Panc1 (cell line): ENCODE data around the gene DCST2. TPM values are rescaled to one million over a fixed set of nuclear protein-coding genes. Genes with fewer than 3 reads are reported as not detected.

Source experiments
- ATAC-seq: fragments of 200-7000 bp; cut with Tn5 transposase; 2 replicates; pipeline ENCODE4 v1.9.1; 2020; ENCODE audit warnings: mild to moderate bottlenecking, moderate library complexity
- BruUV-seq: library from RNA; stranded (reverse); fragments of 400-500 nt; replicated peaks from 2 replicates; lab custom pipeline; 2021; lab: Mats Ljungman, UMichigan
- CTCF ChIA-PET: fragments of 300-600 bp; sonication (Branson Sonifier 250); formaldehyde crosslinking; loops from one replicate; lab custom pipeline; 2022; ENCODE audit warnings: antibody characterized with exemption; lab: Charles Lee
- POLR2A ChIA-PET: fragments of 300-600 bp; sonication (Branson Sonifier 250); formaldehyde crosslinking; loops from one replicate; lab custom pipeline; 2022; ENCODE audit warnings: antibody characterized with exemption; lab: Charles Lee
- DNase-seq: peaks from one replicate; pipeline ENCODE4 v3.0.0-alpha.2; 2010; ENCODE audit warnings: low read depth, low spot score
- H3K27ac ChIP-seq: 2 replicates; pipeline ENCODE4 v1.5.1; 2011; ENCODE audit warnings: mild to moderate bottlenecking, low read length, inconsistent platforms
- H3K27me3 ChIP-seq: fragments of 200-500 bp; sonication (Bioruptor generic); 2 replicates; pipeline ENCODE4 v1.6.0; 2014; ENCODE audit warnings: low read length, inconsistent platforms; ENCODE audit not compliant: control insufficient read depth, insufficient read depth
- H3K36me3 ChIP-seq: fragments of 200-500 bp; sonication (Bioruptor generic); 2 replicates; pipeline ENCODE4 v1.5.1; 2014; ENCODE audit warnings: inconsistent platforms, mild to moderate bottlenecking, low read length, moderate library complexity; ENCODE audit not compliant: control insufficient read depth, insufficient read depth
- H3K4me1 ChIP-seq: 2 replicates; pipeline ENCODE4 v1.5.1; 2011; ENCODE audit warnings: inconsistent platforms, mild to moderate bottlenecking, low read length, moderate library complexity; ENCODE audit not compliant: control insufficient read depth, insufficient read depth
- H3K4me3 ChIP-seq, 2 experiments: 2 replicates each; pipeline ENCODE4 v1.5.1; 2011 to 2012; ENCODE audit warnings: low read depth in 2 of 2, low read length in 2 of 2, mild to moderate bottlenecking in 2 of 2, inconsistent platforms in 1 of 2, moderate library complexity in 1 of 2
- H3K9me3 ChIP-seq: fragments of 200-500 bp; sonication (Bioruptor generic); 2 replicates; pipeline ENCODE4 v1.5.1; 2014; ENCODE audit warnings: low read depth, mild to moderate bottlenecking, inconsistent platforms, low read length, moderate library complexity; ENCODE audit not compliant: control insufficient read depth, insufficient read depth
- CTCF ChIP-seq: fragments of 450-650 bp; IDR thresholded peaks from 2 replicates; pipeline ENCODE4 v1.5.1; 2017; ENCODE audit warnings: mild to moderate bottlenecking
- POLR2AphosphoS5 ChIP-seq: IDR thresholded peaks from 2 replicates; pipeline ENCODE4 v1.6.1; 2012; ENCODE audit warnings: mild to moderate bottlenecking, low read depth, low read length, moderate library complexity
- REST ChIP-seq, 2 experiments: IDR thresholded peaks; 2 replicates each; pipeline ENCODE4 v1.6.1; 2011 to 2012; ENCODE audit warnings: low read depth in 2 of 2, control low read depth in 1 of 2, low read length in 1 of 2, mild to moderate bottlenecking in 1 of 2, moderate library complexity in 1 of 2; ENCODE audit not compliant: insufficient read depth in 1 of 2
- SIN3A ChIP-seq: IDR thresholded peaks from 2 replicates; pipeline ENCODE4 v1.6.1; 2012; ENCODE audit warnings: low read depth, mild to moderate bottlenecking, low read length, moderate library complexity, borderline replicate concordance; ENCODE audit not compliant: insufficient read depth
- TCF7L2 ChIP-seq: IDR thresholded peaks from 2 replicates; pipeline ENCODE4 v1.6.1; 2011; ENCODE audit warnings: mild to moderate bottlenecking, low read depth, low read length, inconsistent platforms
- in situ Hi-C: cut with HindIII; loops from 2 replicates; pipeline ENCODE4 v1.10.0; 2016; ENCODE audit warnings: low sequenced_read_pairs, low pct_unique_long_range_greater_than_20kb
- intact Hi-C: fragments of 100-400 bp; cut with micrococcal nuclease; formaldehyde crosslinking; loops from one replicate; pipeline ENCODE4 v1.10.0; 2022; ENCODE audit not compliant: unreplicated experiment
- total RNA-seq: library from RNA; stranded (reverse); gene quantifications from one replicate; pipeline ENCODE4 v1.2.1, GENCODE V29; 2021; ENCODE audit not compliant: unreplicated experiment

Gene DCST2
- total RNA-seq, 1 experiment from 2014 or later, result 0.13 TPM

DNA sequence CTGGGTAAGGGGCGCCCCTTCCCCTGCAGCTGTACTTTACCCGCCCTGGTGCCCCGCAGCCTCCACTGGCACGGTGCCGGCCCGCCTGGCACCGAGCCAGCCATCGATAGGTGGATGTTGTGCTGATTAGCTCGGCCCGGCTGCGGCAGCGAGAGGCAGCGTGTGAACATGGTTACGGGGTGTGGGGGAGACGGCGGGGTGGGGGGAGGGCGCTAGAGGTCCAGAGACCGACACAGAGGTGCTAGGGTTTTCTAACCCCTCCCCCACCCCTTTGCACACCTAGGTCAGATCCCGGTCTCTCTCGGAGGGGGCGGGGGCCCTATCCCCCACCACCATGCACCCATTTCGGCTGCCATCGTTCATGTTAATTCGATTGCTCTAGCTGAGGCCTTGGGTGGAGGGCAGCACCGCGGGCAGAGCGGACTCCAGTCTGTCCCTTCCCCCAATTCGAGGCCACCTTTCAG is 36.6 kb upstream of the DCST2 start:
- ChIA-PET POLR2A (no interaction called here), CTCF (interaction anchor here (0.6 kb wide), 1 partner anchor 652 kb away, joined by 5 read pairs; no protein-coding TSS in a partner anchor)
- H3K36me3 ChIP-seq, result no peaks in the 10 kb centered on the region
- TF ChIP-seq POLR2AphosphoS5 (no peak), CTCF (no peak), REST (IDR thresholded peaks at IDR 0.05; ENCODE audit: insufficient read depth in 1 of 2, low read depth in 2 of 2, low read length in 1 of 2) (no peak), TCF7L2 (no peak), SIN3A (no peak)
- intact Hi-C loops (no loop called here), in situ Hi-C loops (no loop called here)
- H3K4me1 ChIP-seq, result peaks cover 14% of the 10 kb centered on the region
- ATAC-seq (no peak), DNase-seq (no peak)
- H3K27ac ChIP-seq, result no peak overlapping the region
- peak overlapping the region in 1 of 2 experiments; percentile 26; a peak in 2 of 4 replicates for H3K4me3 ChIP-seq
- BruUV-seq, result no TSS peak
- H3K27me3 ChIP-seq, result no peaks in the 10 kb centered on the region
- no peaks in the 10 kb centered on the region for H3K9me3 ChIP-seq

DNA sequence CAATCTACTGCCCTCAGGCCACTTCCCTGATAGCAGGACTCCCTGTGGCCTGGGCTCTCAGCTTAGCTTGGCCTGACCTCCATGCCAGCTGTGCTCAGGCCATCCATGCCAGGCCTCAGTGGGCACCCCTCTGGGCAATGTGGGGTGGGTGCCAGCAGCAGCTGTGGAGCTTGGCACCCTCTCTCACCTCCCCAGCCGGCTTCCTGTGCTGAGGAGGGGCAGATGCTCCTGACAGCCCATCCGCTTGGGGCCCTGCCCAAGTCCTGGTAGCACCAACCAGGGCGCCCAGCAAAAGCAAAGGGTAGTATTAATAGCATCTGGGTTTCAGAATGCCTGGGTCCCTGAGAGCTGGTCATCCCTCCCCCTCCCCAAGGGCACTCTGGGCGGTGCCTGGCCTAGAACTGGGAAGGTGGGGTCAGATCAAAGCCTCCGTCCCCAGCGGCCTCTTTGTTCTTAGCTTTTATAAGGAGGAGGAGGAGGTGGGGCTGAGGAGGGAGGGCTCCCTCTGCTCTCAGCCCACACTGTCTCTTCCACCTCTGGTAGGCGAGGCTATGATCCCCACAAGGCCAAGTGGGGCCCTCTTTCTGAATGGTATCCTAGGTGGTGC is 36.1 kb upstream of the DCST2 start:
- no peak for DNase-seq
- BruUV-seq, result no TSS peak
- Histone ChIP-seq H3K27ac (no peak overlapping the region), H3K36me3 (no peaks in the 10 kb centered on the region), H3K27me3 (no peaks in the 10 kb centered on the region), H3K4me1 (peaks cover 18% of the 10 kb centered on the region), H3K4me3 (no peak overlapping the region), H3K9me3 (no peaks in the 10 kb centered on the region)
- ChIA-PET CTCF (interaction anchor here (0.6 kb wide), 1 partner anchor 15 kb away, joined by 3 read pairs; no protein-coding TSS in a partner anchor), POLR2A (no interaction called here)
- in situ Hi-C loops (no loop called here), intact Hi-C loops (no loop called here)
- TF ChIP-seq TCF7L2, result peak; percentile 88
- no peak for TF ChIP-seq POLR2AphosphoS5
- ATAC-seq, result peak; percentile 23; the same call in 1 of the 2 replicates

DNA sequence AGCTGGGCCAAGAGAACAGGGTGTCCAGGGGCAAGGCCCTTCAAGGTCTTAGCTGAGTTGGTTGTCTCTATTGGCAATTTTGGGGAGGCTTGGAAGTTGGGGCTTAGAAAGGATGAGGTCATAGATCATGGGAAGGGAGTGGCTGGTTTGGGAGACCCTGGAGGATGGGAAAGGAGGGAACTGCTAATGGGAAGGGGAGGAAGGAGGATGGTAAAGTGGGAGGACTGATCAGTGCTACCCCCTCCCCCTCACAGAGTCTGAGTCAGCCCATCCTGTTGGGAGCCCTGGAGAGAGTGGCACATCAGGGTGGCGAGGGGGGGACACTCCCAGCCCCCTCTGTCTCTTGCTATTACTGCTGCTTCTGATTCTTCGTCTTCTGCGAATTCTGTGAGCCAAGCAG is 35.0 kb upstream of the DCST2 start:
- DNase-seq (no peak), ATAC-seq (no peak)
- Histone ChIP-seq H3K27ac (no peak overlapping the region), H3K9me3 (no peaks in the 10 kb centered on the region), H3K4me3 (no peak overlapping the region), H3K36me3 (no peaks in the 10 kb centered on the region; the same call in 1 of the 2 replicates), H3K27me3 (no peaks in the 10 kb centered on the region), H3K4me1 (peaks cover 23% of the 10 kb centered on the region)
- BruUV-seq, result no TSS peak
- intact Hi-C loops (no loop called here), in situ Hi-C loops (no loop called here)
- POLR2A ChIA-PET, result no interaction called here
- CTCF ChIA-PET, result no interaction called here
- no peak for TF ChIP-seq SIN3A
- TF ChIP-seq TCF7L2, result no peak
- no peak for TF ChIP-seq POLR2AphosphoS5
- no peak for TF ChIP-seq REST (IDR thresholded peaks at IDR 0.05; ENCODE audit: insufficient read depth in 1 of 2, low read depth in 2 of 2, low read length in 1 of 2)
- TF ChIP-seq CTCF, result no peak
